ENCODE measurements around the gene DDA1. TPM values are rescaled to one million over a fixed set of nuclear protein-coding genes. Genes with fewer than 3 reads are reported as not detected.
"Not testable (repeated sequence)": the region's sequence is repeated elsewhere in the genome, so short reads cannot be mapped to it uniquely, and the experiment has no call there.

Gene DDA1
- total RNA-seq, 1 donor from 2014 or later, result 7.9 TPM

- DNase-seq, result no peak
Observed at GRCh38 chr19:17347877-17348276, 38.5 kb downstream of the DDA1 start.

GRCh38 chr19:17348700-17349099, 39.3 kb downstream of the DDA1 start:
- peak; percentile 74 for DNase-seq

DNA sequence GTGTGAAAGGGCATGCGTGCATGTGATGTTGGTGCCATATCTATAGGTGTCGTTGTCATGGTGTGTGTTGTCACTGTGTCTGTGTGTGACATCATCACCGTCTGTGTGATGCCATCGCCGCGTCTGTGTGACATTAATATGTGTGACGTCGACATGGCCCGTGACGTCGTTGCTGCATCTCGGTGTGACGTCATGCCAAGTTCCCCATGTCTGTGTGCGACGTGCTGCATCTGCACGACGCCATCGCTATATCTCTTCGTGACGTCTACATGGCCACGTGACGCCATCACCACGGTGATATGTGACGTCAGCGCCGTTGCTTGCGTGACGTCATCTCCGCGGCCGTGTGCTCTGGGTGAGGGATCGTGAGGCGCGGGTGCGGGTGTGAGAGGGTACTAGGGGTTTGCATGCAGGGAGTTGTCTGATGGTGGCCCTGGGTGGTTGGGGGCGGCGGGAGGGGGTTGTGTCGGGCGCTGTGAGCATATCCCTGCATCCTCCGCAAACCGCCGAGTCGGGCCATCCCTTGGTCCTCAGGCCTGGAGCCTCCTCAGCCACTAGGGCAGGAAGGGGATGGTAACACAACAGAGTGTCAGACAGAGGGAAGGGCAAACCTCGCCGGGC, 42.6 kb downstream of the DDA1 start:
- DNase-seq, result no peak

DNA sequence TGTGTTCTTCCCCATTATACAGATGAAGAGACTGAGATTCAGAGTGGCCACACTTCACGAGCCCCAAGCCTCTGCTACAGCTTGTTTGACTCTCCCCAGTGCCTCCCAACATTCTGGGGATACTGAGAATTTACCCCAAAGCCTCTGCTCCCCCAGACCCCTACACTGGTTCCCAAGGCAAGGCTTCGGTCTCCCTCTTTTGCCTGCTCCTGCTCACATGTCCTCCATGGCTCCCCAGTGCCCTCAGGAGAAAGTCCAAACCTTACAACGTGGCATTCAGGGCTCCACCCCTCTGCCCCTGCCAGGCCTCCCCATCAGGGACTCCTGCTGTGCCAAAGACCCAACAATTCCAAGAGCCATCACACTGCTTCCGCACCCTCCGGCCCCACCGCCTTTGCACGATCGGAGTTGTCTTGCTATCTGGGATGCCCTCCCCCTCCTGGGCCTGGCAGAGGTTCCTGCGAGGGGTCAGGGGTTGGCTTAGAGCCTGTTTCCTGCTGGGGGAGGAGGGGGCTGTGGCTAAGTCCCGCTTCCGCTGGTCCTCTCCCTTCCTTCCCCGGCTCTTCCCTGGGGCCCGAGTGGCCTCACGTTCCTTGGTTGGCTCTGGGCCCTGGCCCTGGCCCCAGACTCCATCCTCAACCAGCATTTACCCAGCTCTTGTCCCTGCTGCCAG, 43.4 kb downstream of the DDA1 start:
- DNase-seq, result no peak

- DNase-seq, result no peak
Observed at GRCh38 chr19:17353386-17353785, 44.0 kb downstream of the DDA1 start.

GRCh38 chr19:17357078-17357666, 47.8 kb downstream of the DDA1 start:
- no peak for DNase-seq

- no peak for DNase-seq
Observed at GRCh38 chr19:17357724-17358123, 48.4 kb downstream of the DDA1 start.

- DNase-seq, result no peak
Observed at GRCh38 chr19:17358395-17358794, 49.0 kb downstream of the DDA1 start.

- no peak for DNase-seq
Observed at GRCh38 chr19:17359905-17360800, 50.8 kb downstream of the DDA1 start.

GRCh38 chr19:17363852-17364605, 54.7 kb downstream of the DDA1 start:
- DNase-seq, result not testable (repeated sequence)

DNA sequence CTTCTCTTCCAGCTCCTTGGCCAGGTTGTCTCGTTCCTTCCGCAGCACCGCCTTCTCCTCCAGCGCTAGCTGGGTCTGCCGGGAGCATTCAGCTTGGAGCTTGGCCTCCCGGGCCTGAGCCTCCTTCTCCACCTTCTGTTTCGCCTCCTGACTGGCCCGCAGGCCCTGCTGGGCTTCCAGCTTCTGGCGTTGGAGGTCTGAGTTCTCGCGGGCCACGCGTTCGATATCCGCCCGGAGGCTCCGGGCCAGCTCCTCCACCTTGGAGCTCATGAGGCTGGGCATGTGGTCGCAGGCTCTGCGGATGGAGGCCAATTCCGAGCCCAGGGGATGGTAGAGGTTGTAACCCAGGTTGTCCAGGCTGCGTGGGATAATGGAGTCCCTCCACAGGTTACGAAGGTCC, 56.0 kb downstream of the DDA1 start:
- no peak for DNase-seq

- DNase-seq, result peak; percentile 20
Observed at GRCh38 chr19:17370026-17370587, 60.7 kb downstream of the DDA1 start.

Other genes starting within 250 kb of the DDA1 start
- gene HAUS8, start 234.1 kb upstream of the DDA1 start, total RNA-seq, result 4.5 TPM
- gene MYO9B, start 233.8 kb upstream of the DDA1 start, total RNA-seq, result 27.5 TPM
- 13.2 TPM for gene USE1, start 94.2 kb upstream of the DDA1 start, total RNA-seq
- gene OCEL1, start 83.3 kb upstream of the DDA1 start, total RNA-seq, result 3.7 TPM
- gene NR2F6, start 63.6 kb upstream of the DDA1 start, total RNA-seq, result 14.4 TPM
- 2.0 TPM for gene USHBP1, start 44.8 kb upstream of the DDA1 start, total RNA-seq
- gene BABAM1, start 42.1 kb upstream of the DDA1 start, total RNA-seq, result 43.6 TPM
- gene ANKLE1, start 27.7 kb upstream of the DDA1 start, total RNA-seq, result 0.49 TPM
- 5.7 TPM for gene ABHD8, start 6.1 kb upstream of the DDA1 start, total RNA-seq
- gene MRPL34, start 3.7 kb upstream of the DDA1 start, total RNA-seq, result 20.3 TPM
- 6.7 TPM for gene ANO8, start 25.3 kb downstream of the DDA1 start, total RNA-seq
- 10.6 TPM for gene GTPBP3, start 28.0 kb downstream of the DDA1 start, total RNA-seq
- 10.9 TPM for gene PLVAP, start 67.8 kb downstream of the DDA1 start, total RNA-seq
- not detected for gene CCDC194, start 84.6 kb downstream of the DDA1 start, total RNA-seq
- gene BST2, start 96.1 kb downstream of the DDA1 start, total RNA-seq, result 6.9 TPM
- 19.2 TPM for gene MVB12A, start 110.5 kb downstream of the DDA1 start, total RNA-seq
- gene TMEM221, start 139.1 kb downstream of the DDA1 start, total RNA-seq, result 0.69 TPM
- gene NXNL1, start 151.4 kb downstream of the DDA1 start, total RNA-seq, result not detected
- gene SLC27A1, start 161.0 kb downstream of the DDA1 start, total RNA-seq, result 19.6 TPM
- 36.3 TPM for gene PGLS, start 202.1 kb downstream of the DDA1 start, total RNA-seq
- gene COLGALT1, start 246.1 kb downstream of the DDA1 start, total RNA-seq, result 40.6 TPM